Stimulated activated CD8-positive, alpha-beta memory T cell treated with anti-CD3 and anti-CD28 coated beads, Interleukin-7, amount 100 ng/mL, for 24 hours (primary cell): ENCODE measurements around the gene ITPRID1.

ENCODE experiments used
- DNase-seq: peaks from one replicate; pipeline ENCODE4 v3.0.0-alpha.2; 2020; ENCODE audit warnings: low read depth

Gene ITPRID1

DNA sequence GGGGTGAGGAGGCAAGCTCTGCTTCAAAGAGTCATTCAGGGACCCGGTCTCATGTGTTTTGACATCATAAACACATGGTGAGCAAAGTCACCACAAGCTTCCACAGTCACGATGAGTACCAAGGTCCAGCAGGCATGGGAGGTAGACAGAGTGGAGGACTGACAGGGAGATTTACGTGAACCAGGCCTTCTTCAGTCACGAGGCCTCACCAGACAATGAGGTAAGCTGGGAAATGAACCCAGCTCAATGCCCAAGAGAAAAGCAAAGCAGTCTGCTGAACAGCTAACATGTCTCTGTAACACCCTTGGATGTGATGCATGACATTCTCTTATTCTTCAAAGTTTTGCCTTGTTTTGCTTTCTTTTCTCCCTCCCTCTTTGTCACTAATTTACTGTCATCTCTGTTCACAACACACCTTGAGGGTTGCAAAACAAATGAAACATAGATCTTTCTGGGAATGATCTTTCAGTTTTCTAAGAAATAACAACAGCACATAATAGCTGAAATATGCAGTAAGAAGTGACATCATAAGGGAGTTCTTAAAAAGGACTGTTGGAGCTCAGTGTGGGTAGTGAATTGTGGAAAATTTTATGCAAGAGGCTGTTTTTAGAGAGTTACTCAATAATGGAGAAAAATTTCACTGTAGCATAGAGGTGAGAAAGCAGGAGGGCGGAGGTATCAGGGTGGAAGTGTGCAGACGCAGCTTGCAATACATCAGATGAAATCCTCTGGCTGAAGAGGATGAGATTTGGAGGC is 182.1 kb downstream of the ITPRID1 start:
- no peak for DNase-seq

DNA sequence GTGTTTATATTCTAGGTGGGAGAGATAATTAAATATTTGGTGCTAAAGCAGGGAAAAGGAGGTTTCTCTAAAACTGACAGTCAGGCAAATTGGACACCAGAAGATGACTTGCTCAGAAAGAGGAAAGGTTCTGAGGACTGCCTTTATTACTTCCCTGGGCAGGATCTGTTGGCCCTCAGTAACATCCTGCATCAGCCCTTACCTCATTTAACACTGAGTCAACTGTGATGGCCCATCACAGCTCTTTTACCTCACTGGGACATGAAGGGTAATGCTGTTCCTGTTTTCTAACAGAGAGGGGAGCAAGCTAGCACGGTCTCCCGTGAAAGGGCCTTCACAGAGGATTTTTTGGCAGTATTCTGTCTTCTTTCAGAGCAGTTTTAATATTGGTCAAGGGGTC is 185.2 kb downstream of the ITPRID1 start:
- DNase-seq, result no peak

DNA sequence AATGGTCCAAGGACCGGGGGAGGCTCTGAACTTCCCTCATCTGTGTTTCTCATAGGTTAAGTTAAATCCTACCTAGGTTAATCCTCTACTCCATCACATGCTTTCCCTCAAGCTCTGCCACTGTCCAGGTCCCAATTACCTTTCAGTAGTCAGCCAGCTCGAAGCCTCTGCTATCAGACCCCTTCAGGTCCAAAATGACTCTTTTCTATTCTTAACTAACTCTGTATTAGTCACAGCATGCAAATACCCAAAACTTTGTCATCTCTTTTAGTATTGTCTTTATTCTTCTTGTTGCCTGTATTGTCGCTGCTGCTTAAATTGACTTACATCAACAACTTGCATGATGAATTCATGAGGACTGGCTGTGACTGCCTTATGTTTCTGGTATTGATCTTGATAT is 188.5 kb downstream of the ITPRID1 start:
- no peak for DNase-seq

DNA sequence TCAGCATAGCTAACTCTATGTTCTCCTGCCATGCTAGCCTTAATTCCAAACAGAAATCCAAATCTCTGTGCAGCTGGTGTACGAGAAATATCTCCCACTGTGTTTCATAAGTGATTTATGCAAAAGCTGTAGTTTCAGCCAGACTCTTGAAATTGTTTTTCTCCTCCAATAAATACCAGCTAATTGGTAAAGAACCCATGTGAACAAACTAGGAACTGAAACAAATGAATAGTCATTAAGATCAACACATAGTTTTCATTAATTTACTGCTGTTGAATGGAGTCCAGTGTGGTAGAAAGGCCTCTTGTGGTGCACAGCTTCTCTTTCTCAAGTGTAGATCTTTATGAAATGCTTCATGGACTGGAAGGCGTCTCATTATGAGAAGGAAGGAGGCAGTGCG is 191.5 kb downstream of the ITPRID1 start:
- no peak for DNase-seq

DNA sequence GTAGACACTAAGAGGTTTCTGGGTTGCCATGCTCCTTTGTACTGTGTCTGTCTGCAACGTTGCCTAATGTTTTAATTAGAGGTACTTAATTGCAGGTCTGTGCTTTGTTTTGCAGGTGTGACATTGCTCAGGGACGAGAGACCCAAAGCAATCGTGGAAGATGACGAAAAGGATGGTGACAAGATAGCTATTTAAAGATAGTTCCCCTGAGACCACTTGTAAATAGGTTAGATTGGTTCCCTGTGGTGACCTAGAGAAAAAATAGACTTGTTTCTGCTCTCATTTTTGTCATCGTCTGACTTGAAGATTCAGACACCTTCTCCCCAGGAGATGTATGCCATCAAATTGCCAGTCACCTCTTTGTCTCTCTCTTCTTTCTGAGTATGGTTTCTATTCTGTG is 193.2 kb downstream of the ITPRID1 start:
- no peak for DNase-seq
